NCI-H2107 treated with DMSO at 0.1 percent for 48 hours (cell line): ENCODE results near the gene TVP23A.

Source experiments
- DNase-seq: peaks from one replicate; lab custom pipeline; 2025; ENCODE audit not compliant: unreplicated experiment; lab: John Stamatoyannopoulos, UW

The TVP23A gene

DNA sequence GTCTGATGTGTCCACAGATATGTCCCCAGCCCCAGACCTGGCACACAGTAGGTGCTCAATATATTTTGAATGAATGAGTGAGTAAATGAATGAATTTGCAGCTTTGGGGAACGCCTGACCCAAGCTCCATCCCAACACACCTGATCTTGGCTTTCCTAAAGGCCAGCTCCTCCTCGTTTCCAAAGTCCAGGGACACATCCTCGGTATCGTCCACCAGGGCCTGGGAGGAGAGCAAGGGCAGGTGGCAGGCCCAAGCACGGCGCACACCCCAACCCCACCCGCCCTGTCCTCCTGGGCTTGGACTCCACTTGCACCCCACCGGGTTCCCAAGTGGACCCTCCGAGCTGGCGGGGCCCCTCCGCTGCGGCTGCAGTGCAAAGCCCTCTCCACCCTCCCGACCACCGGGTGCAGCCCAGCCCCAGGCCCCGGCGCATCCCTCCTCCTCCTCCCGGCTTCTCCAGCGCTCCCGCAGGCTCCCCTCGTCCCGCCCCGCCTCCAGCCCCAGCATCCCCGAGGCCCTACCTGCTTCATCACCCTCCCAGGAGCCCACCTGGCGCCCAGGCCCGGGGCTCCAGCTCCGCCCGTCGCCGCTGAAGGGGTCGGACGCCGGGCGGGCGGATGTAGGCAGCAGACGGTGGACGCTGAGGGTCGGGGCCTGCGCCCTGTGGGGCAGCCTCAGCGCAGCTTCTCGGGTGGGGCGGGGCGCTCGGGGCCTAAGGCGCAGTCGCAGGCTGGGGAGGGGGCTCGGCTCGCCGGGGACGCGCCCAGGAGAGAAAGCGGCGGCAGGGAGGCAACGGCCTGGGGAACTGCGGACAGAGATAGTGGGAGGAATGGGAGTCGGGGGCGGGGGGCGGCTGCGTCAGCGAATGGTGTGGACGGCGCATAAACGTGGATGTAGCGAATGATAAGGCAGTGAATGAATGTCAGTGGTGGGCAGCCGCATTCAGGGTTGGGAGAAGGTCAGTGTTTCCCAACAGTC lies at the start of gene TVP23A:
Gene TVP23A, minus strand, starts transcription at position 832 of the 979 bp plus-strand sequence. Its CDS starts 301 bp downstream, at position 531.
- no peak for DNase-seq

DNA sequence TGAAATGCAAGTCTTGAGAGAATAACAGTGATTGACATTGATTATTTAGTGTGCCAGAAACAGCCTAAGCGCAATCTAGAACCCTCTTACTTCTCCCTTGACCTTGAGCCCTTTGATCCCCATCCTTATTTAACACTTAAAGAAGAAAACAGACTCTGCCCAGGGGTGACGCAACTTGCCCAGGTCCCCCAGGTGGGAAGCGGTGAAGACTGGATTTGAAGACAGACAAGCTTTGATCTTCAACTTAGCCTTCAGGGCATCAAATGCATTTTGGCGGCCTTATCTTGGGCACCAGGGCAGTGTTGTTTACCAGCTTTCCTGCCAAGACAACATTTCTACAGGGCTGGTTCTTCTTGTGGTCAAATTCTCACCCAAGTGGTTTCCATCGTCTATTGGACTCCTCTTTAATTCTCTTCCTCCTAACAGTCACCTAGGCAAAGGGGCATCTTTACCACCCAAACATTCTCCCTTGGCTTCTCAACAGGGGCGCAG lies 49.6 kb upstream of the TVP23A start:
- no peak for DNase-seq

DNA sequence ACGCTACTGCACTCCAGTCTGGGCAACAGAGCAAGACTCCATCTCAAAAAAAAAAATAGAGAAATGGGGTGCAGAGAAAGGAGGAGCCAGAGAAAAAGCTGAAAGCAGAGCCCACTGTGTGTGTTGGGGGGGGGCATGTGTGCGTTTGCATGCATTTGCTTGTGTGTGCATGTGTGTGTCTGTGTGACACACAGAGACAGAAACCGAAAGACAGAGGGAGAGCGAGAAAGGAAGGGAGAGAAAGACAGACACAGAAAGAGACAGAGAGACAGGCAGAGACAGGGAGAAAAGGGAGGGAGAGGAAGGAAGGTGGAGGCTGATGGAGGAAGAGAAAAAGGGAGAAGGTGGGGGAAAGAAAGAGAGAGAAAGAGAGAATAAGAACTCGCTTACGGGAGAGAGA lies 48.6 kb upstream of the TVP23A start:
- no peak for DNase-seq

GRCh38 chr16:10865991-10866966 lies 47.7 kb upstream of the TVP23A start:
- no peak for DNase-seq

DNA sequence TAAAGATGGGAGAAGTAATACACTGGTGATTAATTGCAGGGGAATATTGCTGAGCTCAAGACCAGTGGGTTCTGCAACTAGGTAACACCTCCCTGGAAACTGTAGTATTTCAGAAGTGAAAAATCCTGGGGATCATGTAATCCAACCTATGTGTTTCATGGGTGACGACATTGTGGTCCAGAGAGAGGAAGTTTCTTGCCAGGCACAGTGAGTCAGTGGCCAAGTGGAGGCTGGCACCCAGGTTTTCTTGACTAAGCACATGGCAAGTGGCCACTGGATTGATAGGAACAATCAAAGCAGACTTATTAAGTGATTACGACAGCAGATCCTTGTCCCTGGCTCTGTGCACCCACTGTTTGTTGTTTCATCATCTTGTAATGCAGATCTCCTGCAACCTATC lies 43.8 kb upstream of the TVP23A start:
- no peak for DNase-seq

DNA sequence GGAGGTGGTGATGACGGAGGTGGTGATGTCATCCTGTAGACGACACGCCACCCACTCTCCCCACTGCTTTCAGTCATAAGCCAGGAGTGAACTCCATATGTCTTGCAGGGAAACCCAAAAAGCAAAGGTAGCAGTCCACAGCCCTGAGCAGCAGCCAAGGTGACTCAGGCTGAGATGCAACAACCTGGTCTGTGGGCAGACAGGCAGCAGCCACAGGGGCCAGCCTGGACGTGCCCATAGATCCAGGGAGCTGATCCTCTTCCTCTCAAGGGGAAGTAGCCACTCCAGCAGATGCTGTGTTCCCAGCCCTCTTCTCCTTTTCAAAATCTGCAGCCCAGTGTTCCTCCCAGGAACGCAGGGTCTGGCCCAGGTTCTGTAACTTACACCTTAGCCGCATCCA lies 41.1 kb upstream of the TVP23A start:
- DNase-seq = no peak

DNA sequence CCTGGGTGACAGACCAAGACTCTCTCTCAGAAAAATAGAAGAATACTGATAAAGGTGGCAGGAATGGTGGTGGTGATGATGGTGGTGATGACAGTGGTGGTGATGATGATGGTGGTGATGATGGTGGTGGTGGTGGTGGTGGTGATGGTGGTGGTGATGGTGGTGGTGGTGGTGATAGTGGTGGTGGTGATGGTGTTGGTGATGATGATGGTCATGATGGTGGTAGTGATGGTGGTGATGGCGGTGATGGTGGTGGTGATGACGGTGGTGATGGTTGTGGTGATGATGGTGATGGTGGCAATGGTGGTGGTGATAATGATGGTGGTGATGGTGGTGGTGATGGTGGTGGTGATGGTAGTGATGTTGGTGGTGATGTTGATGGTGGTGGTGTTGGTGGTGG lies 40.4 kb upstream of the TVP23A start:
- no peak for DNase-seq

DNA sequence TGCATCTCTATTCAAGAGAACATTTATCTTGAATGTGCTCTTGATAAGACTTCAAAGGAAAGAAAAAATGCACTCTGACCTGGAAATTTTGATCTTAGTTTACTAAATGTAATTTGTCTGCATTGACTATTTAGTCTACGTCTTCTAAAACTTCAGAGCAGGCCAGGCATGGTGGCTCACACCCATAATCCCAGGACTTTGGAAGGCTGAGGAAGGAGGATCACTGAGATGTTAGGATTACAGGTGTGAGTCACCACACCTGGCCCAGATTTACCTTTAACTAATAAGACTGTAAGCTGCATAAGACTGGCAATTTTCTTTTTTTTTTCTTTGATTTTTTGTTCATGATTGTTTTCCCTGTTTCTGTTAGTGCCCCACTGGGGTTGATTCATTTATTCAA lies 39.6 kb upstream of the TVP23A start:
- no peak for DNase-seq

- DNase-seq = no peak
These were observed 37.4 kb upstream of the TVP23A start for GRCh38 chr16:10856042-10856441.

DNA sequence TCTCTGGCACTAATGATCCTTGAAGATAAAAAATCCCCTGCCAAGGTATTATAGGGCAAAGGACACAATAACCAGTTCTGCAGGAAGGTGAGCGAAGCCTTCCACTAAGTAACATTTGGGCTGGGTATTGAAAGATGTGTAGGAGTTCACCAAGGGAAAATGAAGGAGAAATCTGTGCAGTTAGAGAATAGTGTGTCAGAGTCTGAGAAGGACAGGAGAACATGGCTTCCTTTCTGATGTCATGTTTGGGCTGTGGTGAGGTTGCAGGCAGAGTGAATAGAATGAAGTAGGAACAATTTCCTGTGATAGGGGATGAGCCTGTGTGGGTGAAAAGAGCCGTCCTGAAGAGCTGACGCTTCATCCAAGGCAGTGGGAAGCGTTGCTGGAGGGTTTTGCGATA lies 34.4 kb upstream of the TVP23A start:
- DNase-seq = no peak

DNA sequence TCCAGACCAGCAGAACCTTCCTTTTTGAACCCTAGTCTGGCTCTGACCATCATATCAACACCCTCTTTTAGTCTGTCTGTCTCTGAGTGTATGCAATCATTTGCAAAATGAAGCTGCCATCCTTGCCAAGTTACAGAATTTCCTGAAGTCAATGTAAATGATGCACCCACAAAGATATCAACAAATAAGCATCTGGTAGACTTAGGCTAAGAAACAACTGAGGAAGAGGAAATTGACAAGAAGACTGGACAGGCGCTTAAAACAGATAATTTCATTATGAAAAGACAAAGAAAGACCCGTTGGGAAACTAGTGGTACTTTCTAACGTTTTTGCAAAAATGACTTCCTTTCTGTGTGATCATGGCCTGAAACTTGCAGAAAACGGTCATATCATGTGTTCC lies 33.7 kb upstream of the TVP23A start:
- DNase-seq = no peak

- DNase-seq = no peak
These were observed 32.9 kb upstream of the TVP23A start for GRCh38 chr16:10851512-10851911.

DNA sequence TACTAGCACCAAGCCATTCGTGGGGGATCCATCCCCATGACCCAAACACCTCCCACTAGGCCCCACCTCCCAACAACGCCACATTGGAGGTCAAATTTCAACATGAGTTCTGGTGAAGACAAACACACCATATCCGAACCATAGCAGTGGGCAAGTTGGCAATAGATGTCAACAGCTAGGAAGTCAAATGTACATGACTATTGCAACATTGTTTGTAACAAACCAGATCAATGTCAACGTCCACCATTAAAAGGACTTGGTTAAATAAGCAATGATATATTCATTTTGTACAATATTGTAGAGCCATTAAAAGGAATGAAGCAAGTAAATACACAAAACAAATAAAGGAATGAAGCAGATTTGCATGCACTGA lies 31.9 kb upstream of the TVP23A start:
- no peak for DNase-seq

GRCh38 chr16:10849736-10850477 lies 31.3 kb upstream of the TVP23A start:
- no peak for DNase-seq

DNA sequence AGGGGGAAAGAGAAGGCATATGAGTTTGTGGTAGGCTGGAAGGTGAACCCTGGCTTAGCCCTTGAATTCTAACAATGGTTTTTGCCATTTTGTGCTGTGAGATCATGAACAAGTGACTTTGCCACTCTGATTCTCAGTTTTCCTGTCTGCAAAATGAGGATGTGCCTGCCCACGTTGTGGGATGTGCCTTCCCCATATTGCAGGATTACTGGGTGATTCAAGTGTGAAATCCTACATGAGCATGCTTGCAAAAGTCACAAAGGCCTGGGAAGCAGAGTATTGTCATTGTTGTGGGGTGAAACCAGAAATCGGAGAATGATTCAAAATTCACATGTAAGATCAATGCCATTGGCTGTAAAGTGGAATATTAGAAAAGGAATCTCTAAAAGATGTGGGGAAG lies 28.6 kb upstream of the TVP23A start:
- no peak for DNase-seq

- DNase-seq = no peak
These were observed 27.8 kb upstream of the TVP23A start for GRCh38 chr16:10846213-10846998.

- DNase-seq = no peak
These were observed 22.1 kb upstream of the TVP23A start for GRCh38 chr16:10840703-10841102.

- DNase-seq = no peak
These were observed 20.7 kb upstream of the TVP23A start for GRCh38 chr16:10839279-10839666.

- DNase-seq = no peak
These were observed 20.2 kb upstream of the TVP23A start for GRCh38 chr16:10838621-10839278.
